Stimulated activated CD4-positive, alpha-beta T cell treated with anti-CD3 and anti-CD28 coated beads, Interleukin-12 subunit alpha, Interleukin-12 subunit beta, amount 100 ng/mL, for 4 hours (primary cell): Measurements from ENCODE around the gene ZMYM2.
"Not testable (repeated sequence)": the region's sequence is repeated elsewhere in the genome, so short reads cannot be mapped to it uniquely, and the experiment has no call there.

Experiments
- DNase-seq: peaks from one replicate; pipeline ENCODE4 v3.0.0-alpha.2; 2020

The ZMYM2 gene

GRCh38 chr13:19958155-19959111 is at the start of gene ZMYM2:
Gene ZMYM2 (plus strand): TSS chr13:19958727. CDS start chr13:19993073, 34,346 bp downstream.
- DNase-seq = peak; percentile 98

DNA sequence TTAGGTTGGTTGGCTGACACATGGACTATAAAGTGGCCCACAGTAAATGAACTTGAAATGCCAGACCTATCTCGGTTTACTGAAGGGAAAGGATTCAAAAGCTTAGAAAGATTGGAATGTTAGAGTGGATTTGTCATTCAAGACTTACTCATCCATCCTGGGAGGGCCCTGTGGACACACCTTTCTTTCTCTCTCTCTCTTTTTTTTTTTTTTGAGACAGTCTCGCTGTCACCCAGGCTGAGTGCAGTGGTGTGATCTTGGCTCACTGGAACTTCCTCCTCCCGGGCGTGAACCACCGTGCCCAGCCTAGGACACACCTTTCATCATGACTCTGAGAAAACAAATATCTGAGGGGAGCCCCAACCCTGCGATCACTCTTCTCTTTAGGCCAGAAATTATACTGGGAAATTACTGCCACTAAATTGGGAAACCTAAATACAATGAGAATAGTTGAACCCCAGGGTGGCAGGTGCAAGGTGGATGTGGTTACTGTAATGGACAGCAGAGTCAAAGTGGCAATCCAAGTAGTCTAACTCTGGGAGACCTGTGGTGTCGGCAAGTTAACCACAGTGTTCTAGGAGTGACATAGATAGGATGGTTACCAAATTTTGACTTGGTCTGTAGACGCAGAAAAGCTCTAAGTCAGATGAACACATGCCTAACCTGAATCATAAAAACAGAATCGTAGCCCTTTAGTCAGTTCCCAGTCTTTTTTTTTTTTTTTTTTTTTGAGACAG is 48.0 kb upstream of the ZMYM2 start:
- no peak for DNase-seq

- DNase-seq = no peak
Observed at GRCh38 chr13:19927117-19927748, 31.3 kb upstream of the ZMYM2 start.

DNA sequence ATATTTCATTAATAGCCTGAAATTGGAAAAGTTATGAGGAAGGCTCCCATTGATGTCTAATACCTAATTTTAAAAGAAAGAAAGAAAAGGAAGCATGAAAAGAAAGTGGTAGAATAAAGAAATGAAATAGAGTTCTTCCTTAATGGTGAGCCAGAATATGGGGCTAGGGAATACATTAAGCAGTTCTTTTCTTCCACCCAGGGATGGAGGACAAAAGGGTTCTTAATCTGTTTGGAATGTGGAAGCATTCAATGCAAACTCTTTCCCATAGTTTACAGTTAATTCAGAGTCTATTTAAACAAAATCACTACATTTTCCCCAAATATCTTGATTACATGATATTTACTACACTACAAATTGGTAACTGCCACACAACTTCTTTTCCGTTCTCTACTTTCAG is 18.4 kb upstream of the ZMYM2 start:
- no peak for DNase-seq

GRCh38 chr13:19950374-19950773 is 8.2 kb upstream of the ZMYM2 start:
- no peak for DNase-seq

- no peak for DNase-seq
Observed at GRCh38 chr13:19952850-19953249, 5.7 kb upstream of the ZMYM2 start.

DNA sequence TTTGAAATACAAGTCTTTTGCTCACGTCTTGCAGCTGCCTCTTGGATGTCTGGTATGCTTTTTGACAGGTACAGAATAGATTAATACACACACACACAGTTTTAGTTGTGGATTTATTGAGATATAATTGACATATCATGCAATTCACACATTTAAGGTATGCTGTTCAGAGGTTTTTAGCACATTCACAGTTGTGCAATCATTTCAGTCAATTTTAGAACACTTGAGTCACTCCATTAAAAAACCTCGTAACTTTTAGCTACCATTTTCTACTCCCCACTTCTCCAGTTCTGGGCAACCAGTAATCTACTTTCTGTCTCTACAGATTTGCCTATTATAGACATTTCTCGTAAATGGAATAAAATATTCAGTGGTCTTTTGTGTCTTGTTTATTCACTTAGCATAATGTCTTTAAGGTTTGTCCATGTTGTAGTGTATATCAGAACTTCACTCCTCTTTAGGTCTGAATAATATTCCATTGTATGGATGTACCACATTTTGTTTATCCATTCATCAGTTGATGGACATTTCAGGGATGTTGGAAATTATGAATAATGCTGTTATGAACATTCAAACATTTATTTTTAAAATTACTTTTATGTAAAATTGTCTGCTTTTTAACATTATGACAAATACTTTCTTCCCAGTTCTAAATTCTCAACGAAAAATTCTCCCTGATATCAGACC is 2.5 kb upstream of the ZMYM2 start:
- no peak for DNase-seq

GRCh38 chr13:19957320-19958154 is 990 bp upstream of the ZMYM2 start:
- peak; percentile 72 for DNase-seq

DNA sequence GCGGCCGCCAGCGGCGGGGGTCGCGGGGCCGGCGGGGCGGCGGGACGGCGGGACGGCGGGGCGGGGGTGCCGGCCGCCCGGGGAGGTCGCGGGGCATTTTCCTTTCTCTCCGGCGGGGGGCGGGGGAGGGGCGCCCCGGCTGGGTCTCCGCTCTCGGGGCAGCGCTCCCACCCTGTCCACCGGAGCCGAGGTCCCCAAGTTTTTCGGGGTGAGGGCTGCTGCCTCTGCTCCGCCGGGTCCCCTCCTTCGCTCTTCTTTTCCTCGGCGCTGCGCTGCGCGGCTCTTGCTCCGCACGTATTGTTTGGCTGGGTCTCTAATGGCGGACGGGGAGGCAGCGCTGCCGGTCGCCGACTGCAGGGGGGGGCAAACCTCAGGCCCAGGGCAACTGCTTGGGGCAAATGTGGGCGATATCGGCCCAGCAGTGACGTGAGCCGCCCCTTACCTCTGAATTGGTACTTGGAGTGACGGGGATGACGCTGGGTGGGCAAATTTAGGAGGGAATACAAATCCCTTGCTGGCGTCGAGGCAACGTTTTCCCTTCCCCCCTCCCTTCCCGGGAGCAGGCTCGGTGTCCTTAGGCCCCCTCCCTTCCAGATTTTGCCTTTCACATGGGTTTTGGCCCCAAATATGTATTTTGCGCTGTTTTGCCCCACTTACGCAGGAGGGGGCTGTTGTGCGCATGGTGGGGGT is 759 bp downstream of the ZMYM2 start:
- DNase-seq = peak; percentile 66

- DNase-seq = peak; percentile 76
Observed at GRCh38 chr13:19959831-19960652, 1.5 kb downstream of the ZMYM2 start.

- no peak for DNase-seq
Observed at GRCh38 chr13:19960653-19960976, 2.1 kb downstream of the ZMYM2 start.

DNA sequence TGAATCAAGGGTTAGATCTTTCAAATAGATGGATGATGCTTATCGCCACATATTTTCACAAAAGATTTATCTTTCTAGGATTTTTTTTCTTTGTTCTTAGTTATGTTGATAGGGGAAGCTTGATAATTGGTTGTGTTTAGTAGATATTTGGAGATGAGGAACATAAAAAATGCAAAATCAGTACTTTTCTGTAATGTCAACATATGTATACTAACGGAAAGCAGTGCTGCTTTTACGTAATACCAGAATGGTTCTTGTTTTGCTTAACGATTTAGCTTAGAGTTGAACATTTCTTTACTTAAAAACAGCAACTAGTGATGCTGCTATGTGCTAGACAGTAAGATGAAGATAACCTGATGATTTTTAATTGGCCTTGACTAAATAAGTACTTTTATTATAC is 3.0 kb downstream of the ZMYM2 start:
- DNase-seq = no peak

- DNase-seq = no peak
Observed at GRCh38 chr13:19961924-19962323, 3.4 kb downstream of the ZMYM2 start.

DNA sequence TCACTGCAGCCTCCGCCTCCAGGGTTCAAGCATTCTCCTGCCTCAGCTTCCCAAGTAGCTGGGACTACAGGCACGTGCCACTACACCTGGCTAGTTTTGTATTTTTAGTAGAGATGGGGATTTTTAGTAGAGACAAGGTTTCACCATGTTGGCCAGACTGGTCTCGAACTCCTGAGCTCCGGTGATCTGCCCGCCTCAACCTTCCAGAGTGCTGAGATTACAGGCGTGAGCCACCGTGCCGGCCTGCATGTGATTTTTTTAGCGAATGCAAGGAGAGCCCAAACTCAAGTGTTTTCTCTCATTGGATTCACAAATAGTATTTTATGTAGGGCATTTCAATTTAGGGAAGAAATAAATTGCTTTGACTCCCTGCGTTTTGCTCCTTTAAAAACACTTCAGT is 4.4 kb downstream of the ZMYM2 start:
- DNase-seq = no peak

DNA sequence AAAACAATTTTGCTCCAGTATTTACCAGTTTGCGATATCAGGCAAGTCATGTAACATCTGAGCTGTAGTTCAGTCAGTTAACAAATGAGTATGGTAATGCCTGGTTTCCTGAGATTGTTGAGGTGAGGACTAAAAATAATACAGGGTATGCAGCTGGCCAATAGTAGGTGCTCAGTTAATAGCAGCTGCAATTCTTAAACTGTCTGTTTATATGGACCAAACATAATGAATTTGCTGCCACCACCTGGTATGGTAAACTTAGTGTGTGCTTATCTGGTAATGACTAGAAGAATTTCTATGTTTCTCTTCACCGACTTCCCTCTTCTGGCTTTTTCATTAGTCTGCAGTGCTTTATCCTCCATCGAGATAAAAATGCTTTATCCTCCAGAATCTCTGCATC is 9.1 kb downstream of the ZMYM2 start:
- DNase-seq = no peak

DNA sequence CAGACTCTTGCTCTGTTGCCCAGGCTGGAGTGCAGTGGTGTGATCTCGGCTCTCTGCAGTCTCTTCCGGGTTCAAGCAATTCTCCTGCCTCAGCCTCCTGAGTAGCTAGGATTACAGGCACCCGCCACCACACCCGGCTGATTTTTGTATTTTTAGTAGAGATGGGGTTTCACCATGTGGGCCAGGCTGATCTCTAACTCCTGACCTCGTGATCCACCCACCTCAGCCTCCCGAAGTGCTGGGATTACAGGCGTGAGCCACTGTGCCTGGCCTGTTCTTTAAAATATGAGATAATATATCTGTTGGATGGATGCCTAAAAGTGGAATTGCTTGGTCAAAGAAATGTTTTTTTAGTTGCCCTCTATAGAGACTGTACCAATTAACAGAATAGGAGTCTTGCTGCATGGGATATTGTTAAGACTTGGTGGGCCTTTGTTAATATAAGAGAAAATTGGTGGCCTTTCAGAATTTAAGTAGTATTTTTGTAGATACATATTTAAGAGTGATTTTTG is 16.0 kb downstream of the ZMYM2 start:
- not testable (repeated sequence) for DNase-seq

GRCh38 chr13:19978831-19979437 is 20.4 kb downstream of the ZMYM2 start:
- DNase-seq = no peak

DNA sequence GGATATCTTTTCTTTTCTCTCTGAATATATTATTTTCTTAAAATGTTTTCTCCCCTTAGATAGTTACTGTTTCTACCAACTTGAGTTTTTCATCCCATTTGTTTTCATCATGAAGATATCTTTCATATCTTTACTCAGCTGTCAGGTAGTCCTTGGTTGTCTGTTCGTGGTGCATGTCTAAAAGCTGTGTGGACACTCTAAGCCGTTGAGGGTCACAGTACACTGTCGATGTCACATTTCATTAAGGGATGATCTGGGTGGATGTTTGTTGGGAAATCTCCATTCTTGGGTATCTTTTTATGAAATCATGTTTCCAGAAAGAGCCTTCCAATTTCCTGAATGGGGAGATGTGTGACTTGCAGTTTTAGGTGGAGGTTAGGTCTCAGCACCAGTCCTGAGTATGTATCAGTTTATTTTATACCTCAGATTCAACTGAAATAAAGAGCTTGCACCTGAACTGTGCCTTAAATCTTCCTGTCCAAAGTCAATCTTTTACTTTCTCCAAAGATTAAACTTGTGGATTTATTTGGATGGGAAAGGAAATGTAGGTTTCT is 23.2 kb downstream of the ZMYM2 start:
- DNase-seq = no peak

DNA sequence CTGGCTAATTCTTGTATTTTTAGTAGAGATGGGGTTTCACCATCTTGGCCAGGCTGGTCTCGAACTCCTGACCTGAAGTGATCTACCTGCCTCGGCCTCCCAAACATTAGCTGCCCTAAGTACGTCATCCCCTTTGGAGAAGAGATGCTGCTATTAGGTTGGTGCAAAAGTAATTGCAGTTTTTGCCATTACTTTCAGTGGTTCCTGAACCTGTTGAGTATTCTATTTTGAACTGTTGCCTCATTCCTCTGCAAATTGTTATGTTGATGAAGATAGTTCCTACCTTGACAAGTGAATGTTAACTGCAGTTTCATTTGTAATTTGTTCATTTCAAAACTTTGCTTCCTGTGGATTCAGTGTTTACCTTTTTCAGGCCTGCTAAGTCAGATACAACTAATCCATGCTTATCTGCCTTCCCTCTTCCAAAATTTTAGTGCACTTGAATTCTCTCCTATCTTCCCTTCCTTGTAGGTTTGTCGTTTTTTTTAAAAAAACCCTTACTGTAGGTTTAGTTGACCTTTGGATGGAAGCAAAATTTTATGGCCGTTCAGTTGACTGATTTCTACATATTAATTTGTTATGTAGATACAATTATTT is 24.0 kb downstream of the ZMYM2 start:
- no peak for DNase-seq
